GM19395 (cell line): Measurements from ENCODE around the gene KDM3B.
"Not testable (repeated sequence)": the region's sequence is repeated elsewhere in the genome, so short reads cannot be mapped to it uniquely, and the experiment has no call there.

Experiments used
- ATAC-seq: cut with Tn5 transposase; IDR thresholded peaks from one replicate; pipeline ENCODE4 v1.9.1; 2021; ENCODE audit warnings: mild to moderate bottlenecking, moderate library complexity; ENCODE audit not compliant: unreplicated experiment

The KDM3B gene

GRCh38 chr5:138352071-138352721, at the start of gene KDM3B:
Gene KDM3B (plus strand): TSS chr5:138352685. CDS start chr5:138352796, 111 bp downstream.
- ATAC-seq: peak; percentile 56

GRCh38 chr5:138303372-138303771, 49.1 kb upstream of the KDM3B start:
- no peak for ATAC-seq

GRCh38 chr5:138305797-138306196, 46.7 kb upstream of the KDM3B start:
- ATAC-seq: no peak

GRCh38 chr5:138315751-138316278, 36.7 kb upstream of the KDM3B start:
- ATAC-seq: no peak

GRCh38 chr5:138316355-138316754, 36.1 kb upstream of the KDM3B start:
- ATAC-seq: no peak

- ATAC-seq: not testable (repeated sequence)
These were observed 34.3 kb upstream of the KDM3B start for GRCh38 chr5:138318211-138318610.

- no peak for ATAC-seq
These were observed 21.6 kb upstream of the KDM3B start for GRCh38 chr5:138330813-138331448.

- ATAC-seq: peak; percentile 100
These were observed 20.8 kb upstream of the KDM3B start, which contains the start of gene CDC25C for GRCh38 chr5:138331449-138332368. Gene CDC25C (minus strand): TSS chr5:138331804. CDS start chr5:138331180, 624 bp downstream.

- ATAC-seq: no peak
These were observed 17.5 kb upstream of the KDM3B start for GRCh38 chr5:138334867-138335447.

- peak; percentile 40 for ATAC-seq
These were observed 15.4 kb upstream of the KDM3B start for GRCh38 chr5:138336952-138337684.

GRCh38 chr5:138337685-138338410, 14.6 kb upstream of the KDM3B start, which contains the start of gene FAM53C:
Gene FAM53C (plus strand): TSS chr5:138338266. CDS start chr5:138341336, 3,070 bp downstream.
- peak; percentile 85 for ATAC-seq

- ATAC-seq: no peak
These were observed 13.9 kb upstream of the KDM3B start for GRCh38 chr5:138338411-138339090.

GRCh38 chr5:138339091-138339456, 13.4 kb upstream of the KDM3B start:
- no peak for ATAC-seq

- no peak for ATAC-seq
These were observed 13.0 kb upstream of the KDM3B start for GRCh38 chr5:138339464-138339863.

- ATAC-seq: no peak
These were observed 12.5 kb upstream of the KDM3B start for GRCh38 chr5:138340008-138340407.

GRCh38 chr5:138344887-138345622, 7.4 kb upstream of the KDM3B start:
- ATAC-seq: no peak

GRCh38 chr5:138346889-138347288, 5.6 kb upstream of the KDM3B start:
- no peak for ATAC-seq
